ENCODE data around the gene TMEM266.

The TMEM266 gene

DNA sequence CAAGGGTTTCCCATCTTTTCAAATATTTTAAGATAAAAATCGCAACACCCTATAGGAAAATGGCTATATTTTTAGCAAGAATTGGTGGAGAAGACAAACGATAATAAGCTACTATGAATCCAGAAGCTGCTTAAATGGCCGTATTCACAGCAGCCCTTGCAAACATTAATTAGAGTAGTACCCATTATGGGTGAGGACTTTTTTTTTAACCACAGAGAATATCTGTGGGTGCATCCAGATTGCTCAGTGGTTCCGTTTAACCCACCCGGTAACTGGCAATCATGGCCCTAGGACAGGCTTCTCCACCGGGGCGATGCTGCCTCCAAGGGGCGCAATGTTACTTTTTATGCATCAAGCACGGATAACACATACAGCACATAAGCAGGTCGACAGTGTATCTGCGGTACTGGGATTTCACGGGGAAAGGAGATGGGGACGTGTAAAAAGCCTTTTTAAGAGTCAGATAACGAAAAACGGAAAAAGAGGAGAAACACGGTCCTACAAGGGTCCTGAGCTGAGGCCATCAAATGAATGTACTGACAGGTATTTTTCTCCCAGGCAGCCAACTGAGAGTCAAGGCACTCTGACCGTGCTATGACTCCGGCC, 968 bp upstream of the TMEM266 start:
- Histone ChIP-seq H3K9me3 (ENCODE audit: control insufficient read depth, insufficient read depth, low read depth, low read length) (no peaks in the 10 kb centered on the region), H3K27ac (ENCODE audit: extremely low read depth, low read depth, low read length) (no peak overlapping the region), H3K4me3 (ENCODE audit: low read depth, low read length) (peak overlapping the region; percentile 62), H3K36me3 (ENCODE audit: control insufficient read depth in 2 of 2, insufficient read depth in 1 of 2, low read length in 2 of 2) (no peaks in the 10 kb centered on the region), H3K4me1 (ENCODE audit: control insufficient read depth, insufficient read depth, low read length) (no peaks in the 10 kb centered on the region)
- POLR2A ChIA-PET, result interaction anchor here (0.6 to 3.0 kb wide), 4 partner anchors 22 to 155 kb away, joined by 3 to 18 read pairs (median 3); no protein-coding TSS in a partner anchor
- CTCF ChIA-PET, result interaction anchor here (0.6 to 9.4 kb wide), 22 partner anchors 10 to 1164 kb away, joined by 3 to 261 read pairs (median 4); partner anchors contain the start of gene NRG4
- TF ChIP-seq, protein P1, sequence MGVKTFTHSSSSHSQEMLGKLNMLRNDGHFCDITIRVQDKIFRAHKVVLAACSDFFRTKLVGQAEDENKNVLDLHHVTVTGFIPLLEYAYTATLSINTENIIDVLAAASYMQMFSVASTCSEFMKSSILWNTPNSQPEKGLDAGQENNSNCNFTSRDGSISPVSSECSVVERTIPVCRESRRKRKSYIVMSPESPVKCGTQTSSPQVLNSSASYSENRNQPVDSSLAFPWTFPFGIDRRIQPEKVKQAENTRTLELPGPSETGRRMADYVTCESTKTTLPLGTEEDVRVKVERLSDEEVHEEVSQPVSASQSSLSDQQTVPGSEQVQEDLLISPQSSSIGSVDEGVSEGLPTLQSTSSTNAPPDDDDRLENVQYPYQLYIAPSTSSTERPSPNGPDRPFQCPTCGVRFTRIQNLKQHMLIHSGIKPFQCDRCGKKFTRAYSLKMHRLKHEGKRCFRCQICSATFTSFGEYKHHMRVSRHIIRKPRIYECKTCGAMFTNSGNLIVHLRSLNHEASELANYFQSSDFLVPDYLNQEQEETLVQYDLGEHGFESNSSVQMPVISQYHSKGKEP (tag by site-specific recombination; IDR thresholded peaks at IDR 0.05), result no peak
- TF ChIP-seq ZNF558 (tag by site-specific recombination; IDR thresholded peaks at IDR 0.05), result no peak
- no peak for TF ChIP-seq ZNF341 (tag by site-specific recombination; IDR thresholded peaks at IDR 0.05; ENCODE audit: low read depth)
- no peak for TF ChIP-seq ZNF501 (tag by site-specific recombination; IDR thresholded peaks at IDR 0.05)
- TF ChIP-seq ZNF138 (tag by site-specific recombination; IDR thresholded peaks at IDR 0.05; ENCODE audit: borderline replicate concordance), result no peak
- peak; percentile 93 for TF ChIP-seq ZNF335 (tag by site-specific recombination; conservative IDR thresholded peaks at IDR 0.05)
- TF ChIP-seq TRIM28 (IDR thresholded peaks at IDR 0.05; ENCODE audit: borderline replicate concordance, low read length), result peak; percentile 67; the same call in 1 of the 2 replicates
- peak; percentile 36; the same call in 1 of the 2 replicates for TF ChIP-seq ZNF585B (tag by site-specific recombination; IDR thresholded peaks at IDR 0.05)
- no peak for TF ChIP-seq IKZF3 (tag by site-specific recombination; IDR thresholded peaks at IDR 0.05)
- TF ChIP-seq ZNF830 (tag by site-specific recombination; IDR thresholded peaks at IDR 0.05; ENCODE audit: low read depth), result no peak
- TF ChIP-seq ZNF132 (tag by site-specific recombination; IDR thresholded peaks at IDR 0.05; ENCODE audit: borderline replicate concordance), result no peak
- TF ChIP-seq, protein P2, sequence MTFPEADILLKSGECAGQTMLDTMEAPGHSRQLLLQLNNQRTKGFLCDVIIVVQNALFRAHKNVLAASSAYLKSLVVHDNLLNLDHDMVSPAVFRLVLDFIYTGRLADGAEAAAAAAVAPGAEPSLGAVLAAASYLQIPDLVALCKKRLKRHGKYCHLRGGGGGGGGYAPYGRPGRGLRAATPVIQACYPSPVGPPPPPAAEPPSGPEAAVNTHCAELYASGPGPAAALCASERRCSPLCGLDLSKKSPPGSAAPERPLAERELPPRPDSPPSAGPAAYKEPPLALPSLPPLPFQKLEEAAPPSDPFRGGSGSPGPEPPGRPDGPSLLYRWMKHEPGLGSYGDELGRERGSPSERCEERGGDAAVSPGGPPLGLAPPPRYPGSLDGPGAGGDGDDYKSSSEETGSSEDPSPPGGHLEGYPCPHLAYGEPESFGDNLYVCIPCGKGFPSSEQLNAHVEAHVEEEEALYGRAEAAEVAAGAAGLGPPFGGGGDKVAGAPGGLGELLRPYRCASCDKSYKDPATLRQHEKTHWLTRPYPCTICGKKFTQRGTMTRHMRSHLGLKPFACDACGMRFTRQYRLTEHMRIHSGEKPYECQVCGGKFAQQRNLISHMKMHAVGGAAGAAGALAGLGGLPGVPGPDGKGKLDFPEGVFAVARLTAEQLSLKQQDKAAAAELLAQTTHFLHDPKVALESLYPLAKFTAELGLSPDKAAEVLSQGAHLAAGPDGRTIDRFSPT (tag by site-specific recombination; IDR thresholded peaks at IDR 0.05), result no peak
- TF ChIP-seq ZFP69B (tag by site-specific recombination; IDR thresholded peaks at IDR 0.05), result no peak
- no peak for TF ChIP-seq SETDB1 (IDR thresholded peaks at IDR 0.05; ENCODE audit: insufficient read length, low read length)
- TF ChIP-seq ZNF404 (tag by site-specific recombination; IDR thresholded peaks at IDR 0.05), result no peak
- TF ChIP-seq ZFP3 (tag by site-specific recombination; IDR thresholded peaks at IDR 0.05; ENCODE audit: low read depth), result no peak
- TF ChIP-seq, protein P3, sequence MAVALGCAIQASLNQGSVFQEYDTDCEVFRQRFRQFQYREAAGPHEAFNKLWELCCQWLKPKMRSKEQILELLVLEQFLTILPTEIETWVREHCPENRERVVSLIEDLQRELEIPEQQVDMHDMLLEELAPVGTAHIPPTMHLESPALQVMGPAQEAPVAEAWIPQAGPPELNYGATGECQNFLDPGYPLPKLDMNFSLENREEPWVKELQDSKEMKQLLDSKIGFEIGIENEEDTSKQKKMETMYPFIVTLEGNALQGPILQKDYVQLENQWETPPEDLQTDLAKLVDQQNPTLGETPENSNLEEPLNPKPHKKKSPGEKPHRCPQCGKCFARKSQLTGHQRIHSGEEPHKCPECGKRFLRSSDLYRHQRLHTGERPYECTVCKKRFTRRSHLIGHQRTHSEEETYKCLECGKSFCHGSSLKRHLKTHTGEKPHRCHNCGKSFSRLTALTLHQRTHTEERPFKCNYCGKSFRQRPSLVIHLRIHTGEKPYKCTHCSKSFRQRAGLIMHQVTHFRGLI (tag by site-specific recombination; IDR thresholded peaks at IDR 0.05), result no peak
- TF ChIP-seq TCF7L2 (IDR thresholded peaks at IDR 0.05; ENCODE audit: borderline replicate concordance, low read depth, low read length), result no peak
- no peak for TF ChIP-seq ZNF146 (tag by site-specific recombination; IDR thresholded peaks at IDR 0.05)
- TF ChIP-seq, protein P4, sequence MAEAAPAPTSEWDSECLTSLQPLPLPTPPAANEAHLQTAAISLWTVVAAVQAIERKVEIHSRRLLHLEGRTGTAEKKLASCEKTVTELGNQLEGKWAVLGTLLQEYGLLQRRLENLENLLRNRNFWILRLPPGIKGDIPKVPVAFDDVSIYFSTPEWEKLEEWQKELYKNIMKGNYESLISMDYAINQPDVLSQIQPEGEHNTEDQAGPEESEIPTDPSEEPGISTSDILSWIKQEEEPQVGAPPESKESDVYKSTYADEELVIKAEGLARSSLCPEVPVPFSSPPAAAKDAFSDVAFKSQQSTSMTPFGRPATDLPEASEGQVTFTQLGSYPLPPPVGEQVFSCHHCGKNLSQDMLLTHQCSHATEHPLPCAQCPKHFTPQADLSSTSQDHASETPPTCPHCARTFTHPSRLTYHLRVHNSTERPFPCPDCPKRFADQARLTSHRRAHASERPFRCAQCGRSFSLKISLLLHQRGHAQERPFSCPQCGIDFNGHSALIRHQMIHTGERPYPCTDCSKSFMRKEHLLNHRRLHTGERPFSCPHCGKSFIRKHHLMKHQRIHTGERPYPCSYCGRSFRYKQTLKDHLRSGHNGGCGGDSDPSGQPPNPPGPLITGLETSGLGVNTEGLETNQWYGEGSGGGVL (tag by site-specific recombination; IDR thresholded peaks at IDR 0.05), result no peak
- peak; percentile 43; the same call in 1 of the 2 replicates for TF ChIP-seq ZNF654 (tag by site-specific recombination; IDR thresholded peaks at IDR 0.05; ENCODE audit: low read depth)
- no peak for TF ChIP-seq KLF8 (tag by site-specific recombination; IDR thresholded peaks at IDR 0.05)
- no peak for TF ChIP-seq ZNF571 (tag by site-specific recombination; IDR thresholded peaks at IDR 0.05)
- TF ChIP-seq ZNF473 (tag by site-specific recombination; IDR thresholded peaks at IDR 0.05), result no peak
- TF ChIP-seq, protein P5, sequence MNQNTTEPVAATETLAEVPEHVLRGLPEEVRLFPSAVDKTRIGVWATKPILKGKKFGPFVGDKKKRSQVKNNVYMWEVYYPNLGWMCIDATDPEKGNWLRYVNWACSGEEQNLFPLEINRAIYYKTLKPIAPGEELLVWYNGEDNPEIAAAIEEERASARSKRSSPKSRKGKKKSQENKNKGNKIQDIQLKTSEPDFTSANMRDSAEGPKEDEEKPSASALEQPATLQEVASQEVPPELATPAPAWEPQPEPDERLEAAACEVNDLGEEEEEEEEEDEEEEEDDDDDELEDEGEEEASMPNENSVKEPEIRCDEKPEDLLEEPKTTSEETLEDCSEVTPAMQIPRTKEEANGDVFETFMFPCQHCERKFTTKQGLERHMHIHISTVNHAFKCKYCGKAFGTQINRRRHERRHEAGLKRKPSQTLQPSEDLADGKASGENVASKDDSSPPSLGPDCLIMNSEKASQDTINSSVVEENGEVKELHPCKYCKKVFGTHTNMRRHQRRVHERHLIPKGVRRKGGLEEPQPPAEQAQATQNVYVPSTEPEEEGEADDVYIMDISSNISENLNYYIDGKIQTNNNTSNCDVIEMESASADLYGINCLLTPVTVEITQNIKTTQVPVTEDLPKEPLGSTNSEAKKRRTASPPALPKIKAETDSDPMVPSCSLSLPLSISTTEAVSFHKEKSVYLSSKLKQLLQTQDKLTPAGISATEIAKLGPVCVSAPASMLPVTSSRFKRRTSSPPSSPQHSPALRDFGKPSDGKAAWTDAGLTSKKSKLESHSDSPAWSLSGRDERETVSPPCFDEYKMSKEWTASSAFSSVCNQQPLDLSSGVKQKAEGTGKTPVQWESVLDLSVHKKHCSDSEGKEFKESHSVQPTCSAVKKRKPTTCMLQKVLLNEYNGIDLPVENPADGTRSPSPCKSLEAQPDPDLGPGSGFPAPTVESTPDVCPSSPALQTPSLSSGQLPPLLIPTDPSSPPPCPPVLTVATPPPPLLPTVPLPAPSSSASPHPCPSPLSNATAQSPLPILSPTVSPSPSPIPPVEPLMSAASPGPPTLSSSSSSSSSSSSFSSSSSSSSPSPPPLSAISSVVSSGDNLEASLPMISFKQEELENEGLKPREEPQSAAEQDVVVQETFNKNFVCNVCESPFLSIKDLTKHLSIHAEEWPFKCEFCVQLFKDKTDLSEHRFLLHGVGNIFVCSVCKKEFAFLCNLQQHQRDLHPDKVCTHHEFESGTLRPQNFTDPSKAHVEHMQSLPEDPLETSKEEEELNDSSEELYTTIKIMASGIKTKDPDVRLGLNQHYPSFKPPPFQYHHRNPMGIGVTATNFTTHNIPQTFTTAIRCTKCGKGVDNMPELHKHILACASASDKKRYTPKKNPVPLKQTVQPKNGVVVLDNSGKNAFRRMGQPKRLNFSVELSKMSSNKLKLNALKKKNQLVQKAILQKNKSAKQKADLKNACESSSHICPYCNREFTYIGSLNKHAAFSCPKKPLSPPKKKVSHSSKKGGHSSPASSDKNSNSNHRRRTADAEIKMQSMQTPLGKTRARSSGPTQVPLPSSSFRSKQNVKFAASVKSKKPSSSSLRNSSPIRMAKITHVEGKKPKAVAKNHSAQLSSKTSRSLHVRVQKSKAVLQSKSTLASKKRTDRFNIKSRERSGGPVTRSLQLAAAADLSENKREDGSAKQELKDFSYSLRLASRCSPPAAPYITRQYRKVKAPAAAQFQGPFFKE (tag by site-specific recombination; IDR thresholded peaks at IDR 0.05; ENCODE audit: borderline replicate concordance), result no peak
